Osteocyte (in vitro differentiated cells): Measurements from ENCODE around the gene CBLB. TPM values are rescaled to one million over a fixed set of nuclear protein-coding genes. Genes with fewer than 3 reads are reported as not detected.

Experiments
- DNase-seq: peaks from one replicate; pipeline ENCODE4 v3.0.0; 2021; ENCODE audit warnings: mixed read lengths; ENCODE audit not compliant: unreplicated experiment; ENCODE audit errors: extremely low spot score
- H3K27ac Mint-ChIP-seq: one replicate; pipeline ENCODE4 v1.8.0; 2021; ENCODE audit warnings: mild to moderate bottlenecking, mixed read lengths; ENCODE audit not compliant: unreplicated experiment
- H3K27me3 Mint-ChIP-seq: one replicate; pipeline ENCODE4 v1.8.0; 2021; ENCODE audit warnings: mixed read lengths; ENCODE audit not compliant: unreplicated experiment
- H3K36me3 Mint-ChIP-seq: one replicate; pipeline ENCODE4 v1.8.0; 2021; ENCODE audit warnings: mixed read lengths; ENCODE audit not compliant: unreplicated experiment
- H3K4me1 Mint-ChIP-seq: one replicate; pipeline ENCODE4 v1.8.0; 2021; ENCODE audit warnings: mixed read lengths; ENCODE audit not compliant: unreplicated experiment
- H3K4me3 Mint-ChIP-seq: one replicate; pipeline ENCODE4 v1.8.0; 2021; ENCODE audit warnings: mild to moderate bottlenecking, moderate library complexity, mixed read lengths; ENCODE audit not compliant: unreplicated experiment
- H3K9me3 Mint-ChIP-seq: one replicate; pipeline ENCODE4 v1.8.0; 2021; ENCODE audit warnings: mixed read lengths; ENCODE audit not compliant: unreplicated experiment
- long read RNA-seq: library from polyadenylated mRNA; unstranded; transcript quantifications from one replicate; pipeline ENCODE4 v2.0.0, GENCODE V29; 2021
- total RNA-seq: library from RNA; stranded (reverse); gene quantifications from 2 replicates; pipeline ENCODE4 v1.2.1, GENCODE V29; 2021
- TF ChIP-seq, protein P1 (sequence below): fragments of 200-600 bp; sonication (generic); IDR thresholded peaks from 2 replicates; pipeline ENCODE4 v1.5.0; 2021; ENCODE audit warnings: antibody characterized with exemption, mild to moderate bottlenecking, moderate library complexity

Gene CBLB
- 24.6 and 28.8 TPM in 2 replicates for total RNA-seq
- long read RNA-seq, full-length matches to known transcripts, result 2 of 31 reads
- long read RNA-seq, partial matches to known transcripts, result 12 of 31 reads
- long read RNA-seq, other reads (novel, unspliced or antisense), result 17 of 31 reads

GRCh38 chr3:105868742-105869530, at the start of gene CBLB:
Gene CBLB, minus strand, starts transcription at chr3:105869012. Its CDS starts 1,435 bp downstream, at chr3:105867577.
- Mint-ChIP-seq H3K36me3 (peaks cover 8% of the 10 kb centered on the region), H3K4me1 (peaks cover 47% of the 10 kb centered on the region), H3K27me3 (no peaks in the 10 kb centered on the region), H3K27ac (peak within 1 kb of the TSS; percentile 100), H3K4me3 (peak within 1 kb of the TSS; percentile 99), H3K9me3 (no peaks in the 10 kb centered on the region)
- TF ChIP-seq, protein P1, sequence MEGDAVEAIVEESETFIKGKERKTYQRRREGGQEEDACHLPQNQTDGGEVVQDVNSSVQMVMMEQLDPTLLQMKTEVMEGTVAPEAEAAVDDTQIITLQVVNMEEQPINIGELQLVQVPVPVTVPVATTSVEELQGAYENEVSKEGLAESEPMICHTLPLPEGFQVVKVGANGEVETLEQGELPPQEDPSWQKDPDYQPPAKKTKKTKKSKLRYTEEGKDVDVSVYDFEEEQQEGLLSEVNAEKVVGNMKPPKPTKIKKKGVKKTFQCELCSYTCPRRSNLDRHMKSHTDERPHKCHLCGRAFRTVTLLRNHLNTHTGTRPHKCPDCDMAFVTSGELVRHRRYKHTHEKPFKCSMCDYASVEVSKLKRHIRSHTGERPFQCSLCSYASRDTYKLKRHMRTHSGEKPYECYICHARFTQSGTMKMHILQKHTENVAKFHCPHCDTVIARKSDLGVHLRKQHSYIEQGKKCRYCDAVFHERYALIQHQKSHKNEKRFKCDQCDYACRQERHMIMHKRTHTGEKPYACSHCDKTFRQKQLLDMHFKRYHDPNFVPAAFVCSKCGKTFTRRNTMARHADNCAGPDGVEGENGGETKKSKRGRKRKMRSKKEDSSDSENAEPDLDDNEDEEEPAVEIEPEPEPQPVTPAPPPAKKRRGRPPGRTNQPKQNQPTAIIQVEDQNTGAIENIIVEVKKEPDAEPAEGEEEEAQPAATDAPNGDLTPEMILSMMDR, result no peak
- peak; percentile 97 for DNase-seq

- no peak for DNase-seq
- Mint-ChIP-seq H3K36me3 (peaks cover 3% of the 10 kb centered on the region), H3K27ac (no peak overlapping the region), H3K27me3 (no peaks in the 10 kb centered on the region), H3K9me3 (peaks cover 31% of the 10 kb centered on the region), H3K4me1 (no peaks in the 10 kb centered on the region), H3K4me3 (no peak overlapping the region)
- TF ChIP-seq, protein P1, result no peak
These were observed 48.0 kb upstream of the CBLB start for GRCh38 chr3:105916767-105917166.

DNA sequence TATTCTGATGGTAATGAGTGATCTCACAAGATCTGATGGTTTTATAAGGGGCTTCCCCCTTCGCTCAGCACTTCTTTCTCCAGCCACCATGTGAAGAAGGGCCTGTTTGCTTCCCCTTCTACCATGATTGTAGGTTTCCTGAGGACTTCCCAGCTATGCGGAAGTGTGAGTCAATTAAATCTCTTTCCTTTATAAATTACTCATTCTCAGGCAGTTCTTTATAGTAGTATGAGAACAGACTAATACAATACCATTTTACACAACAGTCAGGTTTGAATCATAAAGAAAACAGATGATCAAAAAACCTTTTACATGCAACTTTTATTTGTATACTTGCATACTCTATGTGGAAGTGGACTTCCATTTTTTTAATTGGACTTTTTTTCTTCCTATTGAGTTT, 46.7 kb upstream of the CBLB start:
- TF ChIP-seq, protein P1, result no peak
- Mint-ChIP-seq H3K27me3 (no peaks in the 10 kb centered on the region), H3K4me1 (no peaks in the 10 kb centered on the region), H3K27ac (no peak overlapping the region), H3K36me3 (peaks cover 2% of the 10 kb centered on the region), H3K4me3 (no peak overlapping the region), H3K9me3 (peaks cover 24% of the 10 kb centered on the region)
- no peak for DNase-seq

- peaks cover 13% of the 10 kb centered on the region for H3K9me3 Mint-ChIP-seq
- H3K4me3 Mint-ChIP-seq, result no peak overlapping the region
- peaks cover 2% of the 10 kb centered on the region for H3K36me3 Mint-ChIP-seq
- H3K27me3 Mint-ChIP-seq, result no peaks in the 10 kb centered on the region
- TF ChIP-seq, protein P1, result no peak
- no peak for DNase-seq
- no peak overlapping the region for H3K27ac Mint-ChIP-seq
- H3K4me1 Mint-ChIP-seq, result no peaks in the 10 kb centered on the region
These were observed 44.8 kb upstream of the CBLB start for GRCh38 chr3:105913616-105914015.

GRCh38 chr3:105912891-105913290, 44.1 kb upstream of the CBLB start:
- Mint-ChIP-seq H3K4me1 (no peaks in the 10 kb centered on the region), H3K27ac (no peak overlapping the region), H3K27me3 (no peaks in the 10 kb centered on the region), H3K4me3 (no peak overlapping the region), H3K36me3 (peaks cover 2% of the 10 kb centered on the region), H3K9me3 (peaks cover 13% of the 10 kb centered on the region)
- no peak for DNase-seq
- TF ChIP-seq, protein P1, result no peak
